HG03060 (cell line): ENCODE results near the gene CXADR.

Source experiments
- ATAC-seq: cut with Tn5 transposase; IDR thresholded peaks from one replicate; pipeline ENCODE4 v1.9.1; 2021; ENCODE audit warnings: low read depth, moderate number of reproducible peaks; ENCODE audit not compliant: unreplicated experiment

Gene CXADR

GRCh38 chr21:17539323-17539722 is 26.5 kb downstream of the CXADR start:
- ATAC-seq = no peak

- no peak for ATAC-seq
Measured at GRCh38 chr21:17539743-17540341, 27.0 kb downstream of the CXADR start.

- no peak for ATAC-seq
Measured at GRCh38 chr21:17540530-17540929, 27.7 kb downstream of the CXADR start.

GRCh38 chr21:17542371-17543011 is 29.6 kb downstream of the CXADR start:
- ATAC-seq = no peak

GRCh38 chr21:17545007-17545406 is 32.2 kb downstream of the CXADR start:
- ATAC-seq = no peak

- ATAC-seq = no peak
Measured at GRCh38 chr21:17548262-17548661, 35.4 kb downstream of the CXADR start.

- ATAC-seq = no peak
Measured at GRCh38 chr21:17550671-17551308, 37.9 kb downstream of the CXADR start.

- ATAC-seq = no peak
Measured at GRCh38 chr21:17552410-17552809, 39.6 kb downstream of the CXADR start.

GRCh38 chr21:17554120-17554519 is 41.3 kb downstream of the CXADR start:
- ATAC-seq = no peak

GRCh38 chr21:17554679-17555465 is 42.0 kb downstream of the CXADR start:
- no peak for ATAC-seq

GRCh38 chr21:17560377-17561025 is 47.7 kb downstream of the CXADR start:
- ATAC-seq = no peak

GRCh38 chr21:17570786-17571185 is 57.9 kb downstream of the CXADR start:
- ATAC-seq = no peak

- ATAC-seq = no peak
Measured at GRCh38 chr21:17572431-17572830, 59.6 kb downstream of the CXADR start.

GRCh38 chr21:17575076-17575475 is 62.2 kb downstream of the CXADR start:
- no peak for ATAC-seq

GRCh38 chr21:17576080-17576835 is 63.4 kb downstream of the CXADR start:
- no peak for ATAC-seq

GRCh38 chr21:17577701-17578100 is 64.9 kb downstream of the CXADR start:
- no peak for ATAC-seq

- ATAC-seq = no peak
Measured at GRCh38 chr21:17578162-17578561, 65.3 kb downstream of the CXADR start.

- no peak for ATAC-seq
Measured at GRCh38 chr21:17578876-17579275, 66.0 kb downstream of the CXADR start.

- ATAC-seq = no peak
Measured at GRCh38 chr21:17580319-17580718, 67.5 kb downstream of the CXADR start.

- ATAC-seq = no peak
Measured at GRCh38 chr21:17583898-17584297, 71.1 kb downstream of the CXADR start.
